EL (cell line): Measurements from ENCODE around the gene NHLRC1.

ENCODE experiments used
- DNase-seq: peaks from one replicate; pipeline ENCODE4 v3.0.0-alpha.2; 2016

The NHLRC1 gene

GRCh38 chr6:18080544-18080943 lies 41.9 kb downstream of the NHLRC1 start:
- no peak for DNase-seq

- DNase-seq, result no peak
These were observed 43.6 kb downstream of the NHLRC1 start for GRCh38 chr6:18078866-18079265.

- no peak for DNase-seq
These were observed 46.2 kb downstream of the NHLRC1 start for GRCh38 chr6:18076231-18076630.

GRCh38 chr6:18072841-18073240 lies 49.6 kb downstream of the NHLRC1 start:
- no peak for DNase-seq

GRCh38 chr6:18070486-18070885 lies 52.0 kb downstream of the NHLRC1 start:
- no peak for DNase-seq
